Vagina (tissue), 2 donors: ENCODE measurements around the gene VIPR2. TPM values are rescaled to one million over a fixed set of nuclear protein-coding genes. Genes with fewer than 3 reads are reported as not detected.
"Not testable (repeated sequence)": the region's sequence is repeated elsewhere in the genome, so short reads cannot be mapped to it uniquely, and the experiment has no call there.

Source experiments
- DNase-seq, 2 donors: peaks; one replicate each; pipeline ENCODE4 v3.0.0-alpha.2; 2017; ENCODE audit errors: extremely low spot score in 2 of 2
- H3K27ac ChIP-seq: fragments of 200-600 bp; sonication (generic); one replicate; pipeline ENCODE4 v1.5.1; 2019
- H3K27me3 ChIP-seq: fragments of 200-600 bp; sonication (generic); one replicate; pipeline ENCODE4 v1.5.1; 2019
- H3K36me3 ChIP-seq, 2 donors: fragments of 200-600 bp; sonication (generic); one replicate each; pipeline ENCODE4 v1.5.1; 2017 to 2019
- H3K4me1 ChIP-seq: fragments of 200-600 bp; sonication (generic); one replicate; pipeline ENCODE4 v1.5.1; 2019
- H3K4me3 ChIP-seq, 2 donors: fragments of 200-600 bp; sonication (generic); 1 replicate in 1 of 2; 2 replicates in 1 of 2; pipeline ENCODE4 v1.5.1; 2016 to 2019
- H3K9me3 ChIP-seq: fragments of 200-600 bp; sonication (generic); one replicate; pipeline ENCODE4 v1.5.1; 2019
- CTCF ChIP-seq, 3 experiments: fragments of 450-650 bp in 2 of 3; fragments of 200-600 bp in 1 of 3; sonication (generic) in 1 of 3; IDR thresholded peaks; one replicate each; pipeline ENCODE4 v1.5.1; 2017 to 2019; ENCODE audit warnings: antibody characterized with exemption in 3 of 3, mild to moderate bottlenecking in 2 of 3, moderate library complexity in 2 of 3
- POLR2A ChIP-seq, 2 donors: fragments of 450-650 bp; IDR thresholded peaks; one replicate each; pipeline ENCODE4 v1.6.1; 2017; ENCODE audit warnings: antibody characterized with exemption in 2 of 2, mild to moderate bottlenecking in 2 of 2, moderate library complexity in 2 of 2
- POLR2AphosphoS5 ChIP-seq, 2 donors: sonication (generic); formaldehyde crosslinking; IDR thresholded peaks; one replicate each; pipeline ENCODE4 v1.9.0; 2017; ENCODE audit warnings: antibody characterized with exemption in 2 of 2, mild to moderate bottlenecking in 2 of 2, low read depth in 1 of 2; ENCODE audit not compliant: insufficient read depth in 1 of 2
- intact Hi-C: fragments of 100-400 bp; cut with DNase I; formaldehyde crosslinking; loops from one replicate; pipeline ENCODE4 v1.15.1; 2023
- total RNA-seq: library from RNA; depleted of rRNA; stranded (reverse); fragments of >200 nt; gene quantifications from one replicate; pipeline ENCODE4 v1.2.3, GENCODE V29; 2016

VIPR2 gene
- total RNA-seq, 1 donor from 2014 or later = 11.3 TPM

- Histone ChIP-seq H3K4me3 (no peak overlapping the region), H3K9me3 (no peaks in the 10 kb centered on the region), H3K27me3 (no peaks in the 10 kb centered on the region), H3K36me3 (no peaks in the 10 kb centered on the region), H3K27ac (no peak overlapping the region), H3K4me1 (peaks cover 7% of the 10 kb centered on the region)
- DNase-seq = no peak
- TF ChIP-seq POLR2AphosphoS5 (IDR thresholded peaks at IDR 0.05; ENCODE audit: insufficient read depth in 1 of 2, low read depth in 1 of 2) (peak; percentile 12 to 37), CTCF (IDR thresholded peaks at IDR 0.05) (no peak)
- intact Hi-C loops = no loop called here
Observed at GRCh38 chr7:159172400-159172799, 27.7 kb upstream of the VIPR2 start.

GRCh38 chr7:159169391-159169790 lies 24.7 kb upstream of the VIPR2 start:
- no peak overlapping the region for H3K4me3 ChIP-seq
- no peaks in the 10 kb centered on the region for H3K36me3 ChIP-seq
- H3K27me3 ChIP-seq = no peaks in the 10 kb centered on the region
- H3K4me1 ChIP-seq = no peaks in the 10 kb centered on the region
- no peak overlapping the region for H3K27ac ChIP-seq
- DNase-seq = no peak
- TF ChIP-seq POLR2AphosphoS5 (IDR thresholded peaks at IDR 0.05; ENCODE audit: insufficient read depth in 1 of 2, low read depth in 1 of 2) (no peak), CTCF (IDR thresholded peaks at IDR 0.05) (no peak), POLR2A (IDR thresholded peaks at IDR 0.05) (no peak)
- no peaks in the 10 kb centered on the region for H3K9me3 ChIP-seq
- intact Hi-C loops = no loop called here

GRCh38 chr7:159167139-159167538 lies 22.5 kb upstream of the VIPR2 start:
- Histone ChIP-seq H3K9me3 (no peaks in the 10 kb centered on the region), H3K27me3 (no peaks in the 10 kb centered on the region), H3K4me3 (no peak overlapping the region), H3K36me3 (no peaks in the 10 kb centered on the region), H3K27ac (no peak overlapping the region), H3K4me1 (no peaks in the 10 kb centered on the region)
- DNase-seq = no peak
- no peak for TF ChIP-seq POLR2A (IDR thresholded peaks at IDR 0.05)
- TF ChIP-seq POLR2AphosphoS5 (IDR thresholded peaks at IDR 0.05; ENCODE audit: insufficient read depth in 1 of 2, low read depth in 1 of 2) = no peak
- TF ChIP-seq CTCF (IDR thresholded peaks at IDR 0.05) = no peak
- intact Hi-C loops = no loop called here

- intact Hi-C loops = no loop called here
- H3K9me3 ChIP-seq = no peaks in the 10 kb centered on the region
- no peak overlapping the region for H3K4me3 ChIP-seq
- H3K27me3 ChIP-seq = no peaks in the 10 kb centered on the region
- no peak for TF ChIP-seq POLR2A (IDR thresholded peaks at IDR 0.05)
- no peak for TF ChIP-seq POLR2AphosphoS5 (IDR thresholded peaks at IDR 0.05; ENCODE audit: insufficient read depth in 1 of 2, low read depth in 1 of 2)
- TF ChIP-seq CTCF (IDR thresholded peaks at IDR 0.05) = no peak
- no peak overlapping the region for H3K27ac ChIP-seq
- H3K36me3 ChIP-seq = no peaks in the 10 kb centered on the region
- no peaks in the 10 kb centered on the region for H3K4me1 ChIP-seq
- DNase-seq = no peak
Observed at GRCh38 chr7:159166530-159166929, 21.9 kb upstream of the VIPR2 start.

- TF ChIP-seq POLR2A (IDR thresholded peaks at IDR 0.05) (no peak), POLR2AphosphoS5 (IDR thresholded peaks at IDR 0.05; ENCODE audit: insufficient read depth in 1 of 2, low read depth in 1 of 2) (no peak), CTCF (IDR thresholded peaks at IDR 0.05) (no peak)
- H3K4me1 ChIP-seq = no peaks in the 10 kb centered on the region
Observed at GRCh38 chr7:159165352-159165751, 20.7 kb upstream of the VIPR2 start.

GRCh38 chr7:159163703-159164301 lies 19.1 kb upstream of the VIPR2 start:
- H3K4me3 ChIP-seq, H3K27me3 ChIP-seq, H3K36me3 ChIP-seq, H3K27ac ChIP-seq, intact Hi-C loops, H3K4me1 ChIP-seq, DNase-seq, H3K9me3 ChIP-seq: not testable (repeated sequence)

More at GRCh38 chr7:159165352-159165751, 20.7 kb upstream of the VIPR2 start:
- Histone ChIP-seq H3K27ac (no peak overlapping the region), H3K9me3 (no peaks in the 10 kb centered on the region), H3K36me3 (no peaks in the 10 kb centered on the region), H3K27me3 (no peaks in the 10 kb centered on the region), H3K4me3 (no peak overlapping the region)
- intact Hi-C loops = no loop called here
- no peak for DNase-seq

GRCh38 chr7:159162050-159162626 lies 17.5 kb upstream of the VIPR2 start:
- H3K9me3 ChIP-seq, H3K27ac ChIP-seq, intact Hi-C loops, H3K36me3 ChIP-seq, H3K4me1 ChIP-seq, H3K4me3 ChIP-seq, H3K27me3 ChIP-seq, DNase-seq: not testable (repeated sequence)
